GM13977 (cell line): ENCODE results near the gene MGA.

ENCODE experiments used
- DNase-seq: peaks from one replicate; pipeline ENCODE4 v3.0.0; 2012; ENCODE audit warnings: low spot score
- CTCF ChIP-seq: IDR thresholded peaks from 2 replicates; pipeline ENCODE4 v1.5.1; 2012; ENCODE audit warnings: mild to moderate bottlenecking, control low read depth; ENCODE audit not compliant: insufficient read depth; ENCODE audit errors: extremely low read depth, missing control alignments
- in situ Hi-C: fragments of 300-500 bp; cut with MboI; formaldehyde crosslinking; loops from one replicate; pipeline ENCODE4 v1.12.0; 2022; ENCODE audit warnings: low sequenced_read_pairs, low pct_unique_long_range_greater_than_20kb, mixed read lengths, inconsistent platforms; ENCODE audit not compliant: unreplicated experiment

Gene MGA

GRCh38 chr15:41693757-41694156, 33.6 kb downstream of the MGA start:
- in situ Hi-C loops, result no loop called here
- TF ChIP-seq CTCF, result no peak

GRCh38 chr15:41695750-41696436, 35.7 kb downstream of the MGA start:
- in situ Hi-C loops, result no loop called here
- peak; percentile 48 for TF ChIP-seq CTCF
- DNase-seq, result peak; percentile 78

More at GRCh38 chr15:41693757-41694156, 33.6 kb downstream of the MGA start:
- DNase-seq, result no peak

GRCh38 chr15:41698779-41699178, 38.6 kb downstream of the MGA start:
- in situ Hi-C loops, result no loop called here
- no peak for DNase-seq
- TF ChIP-seq CTCF, result no peak

GRCh38 chr15:41703120-41703519, 42.9 kb downstream of the MGA start:
- DNase-seq, result no peak
- no peak for TF ChIP-seq CTCF
- in situ Hi-C loops, result no loop called here

- no peak for TF ChIP-seq CTCF
- DNase-seq, result no peak
- in situ Hi-C loops, result no loop called here
Observed at GRCh38 chr15:41713047-41713446, 52.8 kb downstream of the MGA start.

GRCh38 chr15:41714291-41714690, 54.1 kb downstream of the MGA start:
- TF ChIP-seq CTCF, result no peak
- no peak for DNase-seq
- in situ Hi-C loops, result no loop called here

- no peak for TF ChIP-seq CTCF
- no peak for DNase-seq
- in situ Hi-C loops, result no loop called here
Observed at GRCh38 chr15:41716864-41717263, 56.7 kb downstream of the MGA start.
